D341Med (cell line): Measurements from ENCODE around the gene B3GAT3.
"Not testable (repeated sequence)": the region's sequence is repeated elsewhere in the genome, so short reads cannot be mapped to it uniquely, and the experiment has no call there.

Source experiments
- DNase-seq: peaks from one replicate; pipeline ENCODE4 v3.0.0; 2012; ENCODE audit warnings: low spot score

B3GAT3 gene

DNA sequence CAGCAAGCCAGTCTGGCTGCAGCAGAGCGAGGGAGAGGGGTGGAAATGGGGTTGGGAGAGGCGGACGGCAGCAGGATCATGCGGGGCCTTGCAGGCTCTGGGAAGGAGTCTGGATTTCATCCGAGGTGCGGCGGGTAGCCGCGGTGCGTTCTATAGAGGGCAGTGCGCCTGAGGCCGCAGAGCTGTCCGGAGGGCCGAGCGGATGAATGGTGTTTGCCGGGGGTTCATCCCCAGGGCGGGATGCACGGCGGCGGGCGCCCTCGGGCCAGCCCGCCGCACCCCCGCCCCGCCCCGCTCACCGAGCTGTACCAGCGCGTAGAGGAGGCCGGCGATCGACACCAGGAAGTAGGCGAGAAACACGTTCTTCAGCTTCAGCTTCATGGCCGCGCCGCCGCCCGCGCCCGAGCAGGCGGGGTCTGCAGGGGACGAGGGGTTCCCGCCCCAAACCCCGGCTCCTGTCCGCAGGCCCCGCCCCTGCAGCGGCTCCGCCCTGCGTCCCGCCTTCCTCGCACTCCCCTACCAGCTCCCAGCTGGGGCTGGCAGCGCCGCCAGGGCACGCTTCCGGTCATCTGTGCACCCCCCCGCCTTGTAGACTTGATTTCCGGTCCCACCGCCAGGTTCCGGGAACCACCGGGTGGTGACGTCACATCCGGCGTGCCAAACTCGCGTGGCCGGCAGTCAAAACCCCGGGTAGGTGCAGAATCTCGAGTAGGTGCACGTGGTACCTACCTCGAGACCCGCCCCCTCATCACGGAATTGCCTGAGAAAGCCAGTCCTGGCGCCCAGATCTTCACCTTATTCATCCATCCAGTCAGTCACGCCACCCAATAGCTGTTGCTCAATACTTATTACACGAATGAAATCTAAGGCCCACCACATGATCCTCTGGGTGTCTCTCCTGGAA, at the start of gene B3GAT3:
TSS of gene B3GAT3 (minus strand) at position 420 of the 904 bp plus-strand sequence. CDS start at position 381, 39 bp downstream.
- peak; percentile 96 for DNase-seq

DNA sequence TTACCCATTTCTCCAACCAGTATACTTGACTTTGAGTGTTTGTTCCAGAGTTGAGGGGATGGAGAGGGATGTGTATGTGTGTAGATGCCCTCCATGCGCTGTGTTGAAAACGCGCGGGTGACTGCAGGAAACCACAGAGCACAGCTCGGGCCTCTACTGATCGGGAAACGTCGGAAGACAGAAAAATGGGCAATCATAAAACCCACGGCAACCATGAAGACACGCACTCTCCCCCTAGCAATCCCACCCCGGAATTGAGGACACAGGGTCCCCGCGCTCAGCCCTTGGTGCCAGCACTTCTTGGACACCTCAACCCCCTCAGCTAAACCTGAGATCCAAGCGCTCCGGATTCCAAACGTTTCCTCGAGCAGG, 49.4 kb upstream of the B3GAT3 start:
- no peak for DNase-seq

DNA sequence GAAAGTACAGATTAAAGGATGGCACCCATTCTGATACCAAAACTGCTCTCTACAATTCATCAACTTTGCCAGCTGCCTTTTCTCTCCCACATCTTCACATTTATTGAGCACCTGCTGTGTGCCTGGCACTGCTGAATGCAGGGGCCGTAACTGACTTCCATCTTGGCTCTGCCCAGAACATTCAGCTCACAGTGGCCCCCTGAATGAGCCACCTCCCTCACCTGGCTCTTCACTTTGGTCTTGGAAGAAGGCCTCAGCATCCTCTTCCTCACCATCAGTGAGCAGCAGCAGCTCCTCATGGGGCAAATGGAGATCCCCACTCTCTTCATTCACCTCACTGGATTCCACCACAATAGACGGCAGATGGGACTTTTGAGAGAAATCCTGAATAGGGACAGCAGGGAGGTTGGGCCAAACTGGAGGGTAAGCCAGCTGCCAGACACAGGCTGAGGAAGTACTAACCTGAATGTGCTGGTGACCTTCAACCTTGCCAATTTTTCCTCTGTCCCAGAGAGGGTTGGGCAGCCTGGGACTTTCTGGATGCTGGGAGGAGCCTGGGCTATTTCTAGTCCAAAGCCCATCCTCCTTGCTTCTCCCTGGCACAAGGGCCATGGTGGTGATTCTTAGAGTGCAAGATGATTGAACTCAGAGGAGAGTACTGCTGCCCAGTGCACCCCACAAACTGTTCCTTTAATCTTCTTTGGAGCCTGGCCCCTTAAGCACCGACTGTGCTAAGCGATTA, 47.8 kb upstream of the B3GAT3 start:
- peak; percentile 59 for DNase-seq

DNA sequence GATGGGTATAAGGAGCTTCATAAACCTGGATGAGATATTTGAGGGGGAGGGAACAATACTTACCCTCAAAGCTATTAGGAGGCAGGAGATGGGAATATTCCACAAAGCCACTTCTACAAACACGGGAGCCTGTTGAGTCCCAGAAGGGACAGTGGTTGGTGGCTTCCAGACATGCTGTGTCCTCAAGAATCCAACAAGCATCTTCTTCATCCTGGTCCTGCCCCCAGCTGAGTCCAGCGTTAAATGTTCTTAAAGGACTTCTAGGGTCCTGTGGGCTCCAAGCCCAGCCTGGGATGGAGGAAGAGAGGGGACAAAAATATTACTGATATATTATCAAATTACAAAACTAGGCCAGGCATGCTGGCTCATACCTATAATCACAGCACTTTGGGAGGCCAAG, 45.7 kb upstream of the B3GAT3 start:
- no peak for DNase-seq

DNA sequence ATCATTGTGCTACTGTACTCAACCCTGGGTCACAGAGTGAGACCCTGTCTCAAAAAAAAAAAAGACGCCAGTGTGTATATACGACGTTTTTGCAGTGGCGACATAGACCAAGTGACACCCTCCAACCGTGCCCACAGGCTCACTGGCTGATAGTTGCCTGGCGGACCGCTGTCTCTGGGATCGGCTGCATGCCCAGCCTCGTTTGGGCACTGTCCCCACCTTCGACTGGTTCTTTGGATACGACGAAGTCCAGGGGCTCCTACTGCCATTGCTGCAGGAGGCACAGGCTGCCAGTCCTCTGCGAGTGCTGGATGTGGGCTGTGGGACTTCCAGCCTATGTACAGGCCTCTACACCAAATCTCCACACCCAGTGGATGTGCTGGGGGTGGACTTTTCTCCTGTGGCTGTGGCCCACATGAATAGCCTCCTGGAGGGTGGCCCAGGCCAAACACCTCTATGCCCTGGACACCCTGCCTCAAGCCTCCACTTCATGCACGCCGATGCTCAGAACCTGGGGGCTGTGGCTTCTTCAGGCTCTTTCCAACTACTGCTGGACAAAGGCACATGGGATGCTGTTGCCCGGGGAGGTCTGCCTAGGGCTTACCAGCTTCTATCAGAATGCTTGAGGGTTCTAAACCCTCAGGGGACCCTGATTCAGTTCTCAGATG, 44.6 kb upstream of the B3GAT3 start:
- no peak for DNase-seq

DNA sequence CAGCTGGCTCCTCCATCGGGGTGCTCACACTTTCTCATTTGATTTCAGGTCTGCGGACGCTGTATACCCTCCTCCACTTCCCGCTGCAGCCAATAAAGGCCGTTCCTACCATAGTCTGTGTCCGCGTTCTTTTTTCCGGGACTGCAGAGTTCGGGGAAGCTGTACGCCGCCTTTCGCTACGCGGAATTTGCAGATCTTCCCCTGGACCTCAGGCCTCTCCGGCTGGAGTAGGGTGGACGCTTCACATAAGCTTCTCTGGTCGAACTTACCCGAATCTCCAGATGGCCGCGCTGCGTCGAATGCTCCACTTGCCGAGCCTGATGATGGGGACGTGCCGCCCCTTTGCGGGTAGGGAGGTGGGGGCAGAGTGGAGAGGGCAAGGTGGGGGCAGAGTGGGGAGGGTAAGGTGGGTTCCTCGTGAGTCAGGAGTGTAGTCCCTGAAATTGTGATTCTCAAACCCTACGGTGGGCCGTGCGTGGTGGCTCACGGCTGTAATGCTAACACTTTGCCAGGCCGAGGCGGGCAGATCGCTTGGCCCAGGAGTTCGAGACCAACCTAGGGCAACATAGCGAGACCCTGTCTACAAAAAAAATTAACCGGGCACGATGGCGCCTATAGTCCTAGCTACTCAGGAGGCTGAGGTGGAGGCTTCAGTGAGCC, 43.9 kb upstream of the B3GAT3 start:
- peak; percentile 37 for DNase-seq

DNA sequence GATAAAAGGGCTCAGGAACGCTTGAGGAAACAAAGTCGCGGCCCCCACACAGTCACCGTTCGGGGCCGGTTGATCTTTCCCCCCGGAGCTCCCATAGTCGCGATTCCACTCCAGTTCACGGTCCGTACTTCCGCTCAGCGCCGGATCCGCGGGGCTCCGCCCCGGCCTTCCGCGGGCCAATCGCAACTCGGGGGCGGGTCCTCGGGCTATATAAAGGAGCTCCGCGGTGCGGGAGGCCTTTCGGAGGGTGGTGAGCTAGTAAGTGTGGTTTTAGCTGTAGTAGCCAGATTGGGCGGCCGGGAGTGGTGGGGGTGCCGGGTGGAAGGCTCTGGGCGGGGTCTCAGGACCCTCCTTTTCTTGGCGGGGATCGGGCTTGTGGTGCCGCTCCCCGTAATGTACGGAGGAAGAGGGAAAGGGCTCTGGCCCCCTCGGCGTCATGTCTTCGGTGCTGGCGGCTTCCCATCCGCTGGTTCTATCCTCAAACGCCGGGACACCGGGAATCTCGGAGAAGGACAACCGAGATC, 43.4 kb upstream of the B3GAT3 start, which contains the start of the genes C11orf98 and CSKMT:
TSS of gene C11orf98 (minus strand) at position 136 of the 524 bp plus-strand sequence. CDS start at position 95, 41 bp downstream.
TSS of gene CSKMT (plus strand) at position 238 of the 524 bp plus-strand sequence. CDS start 568 bp downstream, outside the sequence.
- peak; percentile 95 for DNase-seq

DNA sequence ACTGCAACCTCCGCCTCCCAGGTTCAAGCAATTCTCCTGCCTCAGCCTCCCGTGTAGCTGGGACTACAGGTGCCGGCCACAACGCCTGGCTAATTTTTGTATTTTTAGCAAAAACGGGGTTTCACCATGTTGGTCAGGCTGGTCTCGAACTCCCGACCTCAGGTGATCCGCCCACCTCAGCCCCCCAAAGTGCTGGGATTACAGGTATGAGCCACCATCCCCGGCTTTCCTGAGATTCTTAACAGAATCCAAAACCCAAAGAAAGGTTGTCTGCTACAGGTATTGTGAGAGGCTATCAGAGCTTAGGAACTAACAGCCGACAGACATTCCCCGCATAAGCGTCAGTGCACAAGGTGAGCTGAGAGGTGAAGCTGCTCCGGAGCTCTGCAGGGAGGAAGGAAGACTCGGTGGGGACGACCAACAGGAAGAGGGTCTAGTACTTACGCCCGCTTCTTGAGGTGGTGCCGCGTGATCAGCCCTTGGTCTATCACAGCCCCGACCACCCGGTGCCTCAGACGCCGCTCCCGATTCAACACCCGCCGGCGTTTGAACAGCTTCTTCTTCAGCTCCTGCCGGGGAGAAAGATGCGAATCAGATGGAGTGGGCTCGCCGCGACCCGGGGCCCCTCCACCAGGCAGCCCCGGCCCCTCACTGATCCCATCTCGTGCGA, 42.8 kb upstream of the B3GAT3 start:
- DNase-seq = peak; percentile 66

DNA sequence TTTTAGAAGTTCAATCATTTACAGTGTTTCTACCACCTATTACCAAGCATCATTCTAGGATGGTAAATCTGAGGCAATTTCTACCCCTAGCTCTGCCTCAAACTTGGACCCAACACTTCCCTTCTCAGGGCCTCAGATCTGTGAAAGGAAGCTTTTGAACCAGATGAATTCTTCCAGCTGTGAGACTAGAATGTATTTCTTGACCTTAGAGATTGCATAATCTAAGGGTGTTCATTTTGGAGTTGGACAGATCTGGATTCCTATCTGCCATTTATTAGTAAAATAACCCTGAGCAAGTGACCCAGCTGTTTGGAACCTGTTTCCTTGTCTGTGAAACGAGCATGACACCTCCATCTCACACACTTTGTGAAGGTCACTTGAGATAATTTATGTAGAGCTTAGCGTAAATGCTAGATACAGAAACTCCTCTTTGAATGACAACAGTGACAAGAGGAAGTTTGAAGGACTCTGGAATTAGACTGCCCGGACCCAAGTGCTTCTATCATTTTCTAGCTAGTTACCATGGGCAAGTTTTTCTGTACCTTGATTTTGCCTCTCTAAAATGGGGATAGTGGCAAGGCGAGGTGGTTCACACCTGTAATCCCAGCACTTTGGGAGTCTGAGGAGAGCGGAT, 35.1 kb upstream of the B3GAT3 start:
- DNase-seq = no peak

DNA sequence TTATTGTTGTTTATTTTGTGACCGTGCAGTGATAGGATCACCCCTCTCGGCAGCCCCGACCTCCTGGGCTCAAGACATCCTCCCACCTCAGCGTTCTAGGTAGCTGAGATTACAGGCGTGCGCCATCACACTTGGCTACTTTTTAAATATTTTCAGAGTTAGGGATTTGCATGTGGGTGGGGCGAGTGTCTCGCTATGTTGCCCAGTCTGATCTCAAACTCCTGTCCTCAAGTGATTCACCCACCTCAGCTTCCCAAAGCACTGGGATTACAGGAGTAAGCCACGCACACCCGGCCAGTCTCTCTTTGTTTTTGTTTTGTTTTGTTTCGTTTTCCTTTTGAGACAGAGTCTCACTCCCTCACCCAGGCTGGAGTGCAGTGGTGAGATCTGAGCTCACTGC, 32.5 kb upstream of the B3GAT3 start:
- DNase-seq = no peak

DNA sequence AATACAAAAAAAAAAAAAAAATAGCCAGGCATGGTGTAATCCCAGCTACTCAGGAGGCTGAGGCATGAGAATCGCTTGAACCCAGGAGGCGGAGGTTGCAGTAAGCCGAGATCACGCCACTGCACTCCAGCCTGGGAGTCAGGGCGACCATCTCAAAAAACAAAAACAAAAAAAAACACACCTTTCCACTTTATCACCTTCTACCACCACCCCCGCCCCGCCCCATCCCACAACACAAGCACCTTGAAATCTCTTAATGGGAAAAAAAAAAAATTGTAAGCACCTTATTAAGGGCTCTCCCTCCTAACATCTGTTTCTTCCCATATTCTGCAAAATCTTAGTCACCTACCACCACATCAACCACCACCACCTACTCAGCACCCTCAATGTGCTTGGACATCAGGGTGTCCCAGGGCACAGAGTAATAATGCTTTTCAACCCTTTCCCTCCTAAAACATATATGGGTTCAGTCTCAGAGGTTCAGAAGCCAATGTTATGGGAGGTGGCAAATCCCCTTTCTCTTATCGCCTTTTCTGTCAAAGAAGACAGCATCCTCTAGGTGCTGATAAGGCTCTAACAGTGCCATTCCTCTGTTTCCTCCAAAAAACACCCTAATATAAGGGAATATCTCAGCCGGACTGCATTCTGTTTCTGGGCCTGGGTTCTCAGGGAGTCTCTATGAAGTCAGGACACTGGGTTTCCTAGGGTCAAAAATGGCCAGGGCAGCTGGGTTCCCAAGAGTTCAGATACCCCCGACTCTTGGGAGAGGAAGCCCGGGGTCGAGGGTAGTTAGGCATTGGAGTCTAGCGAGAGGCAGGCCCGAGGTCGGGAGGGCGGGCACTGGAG, 30.6 kb upstream of the B3GAT3 start:
- no peak for DNase-seq

DNA sequence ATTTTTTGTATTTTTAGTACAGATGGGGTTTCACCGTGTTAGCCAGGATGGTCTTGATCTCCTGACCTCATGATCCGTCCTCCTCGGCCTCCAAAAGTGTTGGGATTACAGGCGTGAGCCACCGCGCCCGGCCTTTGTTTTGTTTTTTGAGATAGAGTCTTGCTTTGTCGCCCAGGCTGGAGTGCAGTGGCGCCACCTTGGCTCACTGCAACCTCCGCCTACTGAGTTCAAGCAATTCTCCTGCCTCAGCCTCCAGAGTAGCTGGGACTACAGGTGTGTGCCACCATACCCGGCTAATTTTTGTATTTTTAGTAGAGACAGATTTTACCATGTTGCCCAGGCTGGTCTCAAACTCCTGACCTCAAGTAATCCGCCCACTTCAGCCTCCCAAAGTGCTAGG, 28.5 kb upstream of the B3GAT3 start:
- not testable (repeated sequence) for DNase-seq

DNA sequence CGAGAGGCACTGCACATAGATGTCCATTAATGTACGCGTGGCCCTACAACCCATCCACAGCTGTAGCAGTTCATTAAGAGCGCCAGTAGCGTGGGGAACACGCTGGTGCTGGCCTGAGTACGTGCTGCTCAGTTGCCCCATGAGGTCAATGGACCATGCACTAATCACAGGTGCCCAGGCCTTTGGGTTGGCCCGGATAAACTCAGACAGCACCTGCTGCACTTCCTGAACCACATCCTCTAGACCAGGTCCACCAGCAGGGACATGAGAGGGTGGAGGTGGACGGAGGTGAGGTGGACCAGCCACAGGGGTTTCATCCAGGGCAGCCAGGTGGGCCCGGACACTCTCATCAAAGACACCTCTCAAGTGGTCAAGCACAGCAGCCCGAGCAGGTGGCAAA, 27.7 kb upstream of the B3GAT3 start:
- no peak for DNase-seq

DNA sequence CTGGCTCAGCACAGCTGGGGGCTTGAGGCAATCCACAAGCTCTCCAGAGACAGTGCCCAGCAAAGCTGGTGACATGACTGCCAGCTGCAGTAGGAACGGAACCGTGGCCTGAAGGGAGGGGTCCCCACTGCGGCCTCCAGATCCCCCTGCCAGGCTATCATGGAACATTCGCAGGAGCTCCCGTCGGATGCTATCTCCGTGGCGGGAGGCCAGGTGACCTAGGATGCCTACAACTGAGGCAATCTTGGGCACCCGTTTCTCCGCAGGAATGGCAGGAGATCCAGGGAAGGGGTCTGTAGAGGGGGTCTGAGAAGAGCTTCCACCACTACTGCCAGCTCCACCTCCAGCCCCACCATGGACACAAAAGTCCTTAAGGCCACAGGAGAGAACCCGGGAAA, 27.2 kb upstream of the B3GAT3 start:
- DNase-seq = no peak

DNA sequence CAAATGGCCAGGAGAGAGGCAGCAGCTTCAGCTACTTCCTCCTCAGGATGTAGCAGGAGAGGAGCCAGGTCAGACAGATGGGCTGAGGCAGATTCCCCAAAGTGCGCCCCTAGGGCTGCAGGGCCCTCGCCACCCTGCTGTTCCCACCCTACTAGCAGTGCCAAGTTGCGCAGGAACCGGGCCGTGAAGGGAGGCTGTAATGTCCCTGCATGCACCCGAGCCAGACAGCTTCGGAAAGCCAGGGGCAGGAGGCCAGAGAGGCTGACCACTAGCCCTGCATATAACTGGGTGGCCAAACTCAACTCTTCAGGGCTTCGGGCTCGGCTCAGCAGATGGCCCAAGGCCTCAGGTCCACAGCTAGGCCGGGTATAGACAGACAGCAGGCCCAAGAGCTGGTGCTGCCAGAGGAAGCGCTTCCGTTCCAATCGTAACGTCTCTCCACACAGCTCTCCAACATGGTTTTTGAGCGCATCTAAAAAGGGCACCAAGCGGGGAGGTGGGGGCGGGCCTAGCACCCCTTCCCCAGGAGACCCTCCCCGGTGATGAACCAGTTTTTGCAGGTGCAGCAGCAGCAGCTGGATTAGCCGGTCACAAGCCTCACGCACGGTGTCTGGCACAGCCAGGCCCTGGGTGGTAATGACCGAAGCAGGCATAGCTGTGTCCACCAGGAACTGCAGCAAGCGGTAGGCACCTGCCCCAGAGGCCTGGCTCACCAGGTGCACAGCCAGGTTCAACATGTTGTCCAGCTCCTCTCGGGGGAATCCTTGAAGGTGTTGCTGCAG, 26.6 kb upstream of the B3GAT3 start:
- DNase-seq = no peak

DNA sequence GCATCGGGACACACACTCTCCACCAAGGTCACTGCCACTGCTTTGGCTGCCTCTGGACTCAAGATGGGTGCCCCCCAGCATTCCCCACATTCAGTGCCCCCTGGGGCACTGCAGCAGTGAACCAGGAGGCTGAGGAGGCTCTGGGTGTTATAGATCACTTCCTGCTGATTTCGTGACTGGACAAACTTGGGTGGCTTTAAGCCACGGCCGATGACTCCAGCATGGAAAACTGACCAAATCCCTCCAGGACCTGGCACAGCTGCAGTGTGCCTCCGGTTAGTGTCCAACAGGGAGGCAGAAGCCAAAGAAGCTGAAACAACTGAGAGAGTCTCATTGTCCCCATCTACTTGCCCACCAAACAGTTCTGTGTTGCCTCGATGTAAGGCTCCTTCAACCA, 25.8 kb upstream of the B3GAT3 start:
- no peak for DNase-seq

DNA sequence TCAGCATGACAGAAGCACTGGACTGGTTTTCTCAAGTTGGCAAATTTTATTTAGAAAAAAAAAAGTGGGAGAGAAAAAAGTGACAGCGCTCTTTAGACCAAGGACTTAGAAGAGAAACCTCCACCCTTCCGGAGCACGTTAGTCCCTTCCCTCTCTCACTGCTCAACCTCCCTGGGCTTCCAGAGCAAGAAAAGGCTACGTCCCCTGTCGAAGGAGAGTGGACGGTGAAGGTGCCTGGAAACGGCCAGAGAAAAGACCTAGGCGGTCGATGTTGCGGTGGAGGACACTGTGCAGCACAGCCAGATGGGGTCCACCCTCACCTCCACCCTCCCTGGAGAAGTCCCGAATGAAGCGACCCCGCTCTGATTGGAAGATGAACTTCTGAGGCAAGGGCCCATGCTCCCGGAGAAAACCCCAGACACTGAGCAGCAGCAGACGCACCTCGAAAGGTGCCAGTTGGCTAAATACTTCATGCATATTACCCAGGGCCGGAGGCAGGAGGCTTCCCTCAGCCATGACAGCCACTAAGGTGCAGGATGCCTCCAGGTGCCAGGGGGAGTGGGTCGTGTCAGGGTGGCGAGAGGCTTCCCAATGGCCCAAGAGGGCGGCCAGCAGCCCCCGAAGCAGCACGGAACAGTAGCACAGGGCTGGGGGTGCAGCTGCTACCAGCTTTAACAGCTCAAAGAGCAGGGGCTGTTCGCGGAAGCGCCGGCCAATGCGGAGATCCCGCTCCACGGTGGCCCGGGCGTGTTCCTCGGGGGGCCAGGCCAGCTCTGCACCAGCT, 25.2 kb upstream of the B3GAT3 start:
- DNase-seq = no peak
